ENCODE measurements around the gene LILRB1. TPM values are rescaled to one million over a fixed set of nuclear protein-coding genes. Genes with fewer than 3 reads are reported as not detected.
"Not testable (repeated sequence)": the region's sequence is repeated elsewhere in the genome, so short reads cannot be mapped to it uniquely, and the experiment has no call there.

Gene LILRB1
- 2.2 TPM for total RNA-seq

GRCh38 chr19:54630262-54630661 lies at the start of gene LILRB1:
Gene LILRB1 (plus strand): TSS chr19:54630484. CDS start chr19:54631074, 590 bp downstream.
- intact Hi-C loops (cut with DNase I) = not testable (repeated sequence)

GRCh38 chr19:54586397-54586796 lies 43.9 kb upstream of the LILRB1 start:
- H3K9me3 ChIP-seq = no peaks in the 10 kb centered on the region
- intact Hi-C loops (cut with DNase I) = no loop called here
- H3K36me3 ChIP-seq = no peaks in the 10 kb centered on the region
- no peak overlapping the region for H3K4me3 ChIP-seq
- DNase-seq (ENCODE audit: extremely low spot score in 2 of 2) = peak in 1 of 2 donors; percentile 32
- no peak for TF ChIP-seq CTCF (IDR thresholded peaks at IDR 0.05)
- TF ChIP-seq POLR2AphosphoS5 (IDR thresholded peaks at IDR 0.05; ENCODE audit: insufficient read depth in 1 of 2, low read depth in 1 of 2) = no peak
- TF ChIP-seq POLR2A (IDR thresholded peaks at IDR 0.05) = no peak
- H3K27me3 ChIP-seq = no peaks in the 10 kb centered on the region
- H3K27ac ChIP-seq = no peak overlapping the region
- no peaks in the 10 kb centered on the region for H3K4me1 ChIP-seq

More at GRCh38 chr19:54630262-54630661, at the start of gene LILRB1:
- not testable (repeated sequence) for DNase-seq (ENCODE audit: extremely low spot score in 2 of 2); H3K4me3 ChIP-seq; H3K27ac ChIP-seq; H3K9me3 ChIP-seq; H3K4me1 ChIP-seq; H3K27me3 ChIP-seq; H3K36me3 ChIP-seq

- intact Hi-C loops (cut with DNase I) = no loop called here
Observed at GRCh38 chr19:54587026-54587425, 43.3 kb upstream of the LILRB1 start.

GRCh38 chr19:54593445-54593844 lies 36.8 kb upstream of the LILRB1 start, which contains the start of gene LILRA1:
Gene LILRA1 (plus strand): TSS chr19:54593632. CDS start chr19:54594245, 613 bp downstream.
- H3K9me3 ChIP-seq; H3K4me1 ChIP-seq; H3K27ac ChIP-seq; intact Hi-C loops (cut with DNase I); DNase-seq (ENCODE audit: extremely low spot score in 2 of 2); H3K36me3 ChIP-seq; H3K4me3 ChIP-seq; H3K27me3 ChIP-seq: not testable (repeated sequence)

More at GRCh38 chr19:54587026-54587425, 43.3 kb upstream of the LILRB1 start:
- Histone ChIP-seq H3K4me1 (no peaks in the 10 kb centered on the region), H3K9me3 (no peaks in the 10 kb centered on the region), H3K4me3 (no peak overlapping the region), H3K36me3 (no peaks in the 10 kb centered on the region), H3K27ac (no peak overlapping the region), H3K27me3 (no peaks in the 10 kb centered on the region)
- TF ChIP-seq CTCF (IDR thresholded peaks at IDR 0.05) = no peak
- TF ChIP-seq POLR2AphosphoS5 (IDR thresholded peaks at IDR 0.05; ENCODE audit: insufficient read depth in 1 of 2, low read depth in 1 of 2) = no peak
- no peak for TF ChIP-seq POLR2A (IDR thresholded peaks at IDR 0.05)
- peak in 1 of 2 donors; percentile 49 for DNase-seq (ENCODE audit: extremely low spot score in 2 of 2)

- H3K9me3 ChIP-seq; H3K4me3 ChIP-seq; H3K27ac ChIP-seq; intact Hi-C loops (cut with DNase I); H3K36me3 ChIP-seq; H3K27me3 ChIP-seq; DNase-seq (ENCODE audit: extremely low spot score in 2 of 2); H3K4me1 ChIP-seq: not testable (repeated sequence)
Observed at GRCh38 chr19:54593931-54594626, 36.2 kb upstream of the LILRB1 start.

- TF ChIP-seq POLR2A (IDR thresholded peaks at IDR 0.05) = no peak
- TF ChIP-seq CTCF (IDR thresholded peaks at IDR 0.05) = no peak
- no peak for TF ChIP-seq POLR2AphosphoS5 (IDR thresholded peaks at IDR 0.05; ENCODE audit: insufficient read depth in 1 of 2, low read depth in 1 of 2)
Observed at GRCh38 chr19:54594737-54595136, 35.5 kb upstream of the LILRB1 start.

GRCh38 chr19:54595680-54596436 lies 34.4 kb upstream of the LILRB1 start:
- H3K27me3 ChIP-seq; intact Hi-C loops (cut with DNase I): not testable (repeated sequence)
- DNase-seq (ENCODE audit: extremely low spot score in 2 of 2) = peak in 1 of 2 donors; percentile 74

More at GRCh38 chr19:54594737-54595136, 35.5 kb upstream of the LILRB1 start:
- Histone ChIP-seq H3K9me3 (no peaks in the 10 kb centered on the region), H3K4me3 (no peak overlapping the region), H3K27me3 (no peaks in the 10 kb centered on the region), H3K27ac (no peak overlapping the region), H3K4me1 (no peaks in the 10 kb centered on the region), H3K36me3 (no peaks in the 10 kb centered on the region)
- intact Hi-C loops (cut with DNase I) = no loop called here
- DNase-seq (ENCODE audit: extremely low spot score in 2 of 2) = no peak

More at GRCh38 chr19:54595680-54596436, 34.4 kb upstream of the LILRB1 start:
- not testable (repeated sequence) for H3K27ac ChIP-seq, H3K4me1 ChIP-seq, H3K4me3 ChIP-seq, H3K36me3 ChIP-seq, H3K9me3 ChIP-seq

Data from vagina (tissue), 2 donors.